GM19397 (cell line): ENCODE measurements around the gene PLSCR4.

Experiments used
- ATAC-seq: cut with Tn5 transposase; IDR thresholded peaks from one replicate; pipeline ENCODE4 v1.9.1; 2021; ENCODE audit warnings: mild to moderate bottlenecking, moderate library complexity; ENCODE audit not compliant: unreplicated experiment

The PLSCR4 gene

GRCh38 chr3:146195605-146196004 lies 55.3 kb downstream of the PLSCR4 start:
- ATAC-seq, result no peak

GRCh38 chr3:146195030-146195429 lies 55.9 kb downstream of the PLSCR4 start:
- no peak for ATAC-seq

GRCh38 chr3:146191051-146191450 lies 59.9 kb downstream of the PLSCR4 start:
- no peak for ATAC-seq

- ATAC-seq, result peak; percentile 89
These were observed 61.3 kb downstream of the PLSCR4 start for GRCh38 chr3:146189519-146190173.

- ATAC-seq, result no peak
These were observed 63.5 kb downstream of the PLSCR4 start for GRCh38 chr3:146187334-146187950.

GRCh38 chr3:146184241-146185015 lies 66.5 kb downstream of the PLSCR4 start:
- ATAC-seq, result no peak

GRCh38 chr3:146181216-146181615 lies 69.7 kb downstream of the PLSCR4 start:
- ATAC-seq, result no peak

- no peak for ATAC-seq
These were observed 70.5 kb downstream of the PLSCR4 start for GRCh38 chr3:146180376-146180775.

- no peak for ATAC-seq
These were observed 72.8 kb downstream of the PLSCR4 start for GRCh38 chr3:146178006-146178689.

- no peak for ATAC-seq
These were observed 73.4 kb downstream of the PLSCR4 start for GRCh38 chr3:146177519-146177918.

GRCh38 chr3:146177072-146177471 lies 73.8 kb downstream of the PLSCR4 start:
- ATAC-seq, result no peak

GRCh38 chr3:146172586-146172985 lies 78.3 kb downstream of the PLSCR4 start:
- no peak for ATAC-seq

GRCh38 chr3:146170591-146170990 lies 80.3 kb downstream of the PLSCR4 start:
- ATAC-seq, result no peak

GRCh38 chr3:146169891-146170290 lies 81.0 kb downstream of the PLSCR4 start:
- no peak for ATAC-seq

- no peak for ATAC-seq
These were observed 84.1 kb downstream of the PLSCR4 start for GRCh38 chr3:146166826-146167225.

- no peak for ATAC-seq
These were observed 84.5 kb downstream of the PLSCR4 start for GRCh38 chr3:146166415-146166821.

- ATAC-seq, result no peak
These were observed 85.0 kb downstream of the PLSCR4 start for GRCh38 chr3:146165877-146166276.

GRCh38 chr3:146164971-146165769 lies 85.7 kb downstream of the PLSCR4 start:
- ATAC-seq, result no peak

- no peak for ATAC-seq
These were observed 86.4 kb downstream of the PLSCR4 start for GRCh38 chr3:146164506-146164905.

GRCh38 chr3:146164071-146164470 lies 86.8 kb downstream of the PLSCR4 start:
- no peak for ATAC-seq

GRCh38 chr3:146163584-146163983 lies 87.3 kb downstream of the PLSCR4 start:
- no peak for ATAC-seq
